CD4-positive, alpha-beta T cell (primary cell): ENCODE data around the gene CNTN4. TPM values are rescaled to one million over a fixed set of nuclear protein-coding genes. Genes with fewer than 3 reads are reported as not detected.

Source experiments
- ATAC-seq: fragments of 200-7000 bp; cut with Tn5 transposase; one replicate; pipeline ENCODE4 v1.10.0; 2022; ENCODE audit warnings: mild to moderate bottlenecking; ENCODE audit not compliant: poor library complexity
- CTCF ChIA-PET: fragments of 350-600 bp; sonication (Branson Sonifier 250); formaldehyde crosslinking; loops from one replicate; lab custom pipeline; 2021; ENCODE audit warnings: antibody characterized with exemption, inconsistent platforms; lab: Charles Lee
- POLR2A ChIA-PET: fragments of 350-600 bp; sonication (Branson Sonifier 250); formaldehyde crosslinking; loops from one replicate; lab custom pipeline; 2021; ENCODE audit warnings: antibody characterized with exemption, inconsistent platforms; lab: Charles Lee
- DNase-seq, 14 experiments: peaks; one replicate each; pipeline ENCODE4 v3.0.0-alpha.2; 2013 to 2020; ENCODE audit warnings: mixed read lengths in 2 of 14
- H3K27ac ChIP-seq, 2 donors: one replicate each; pipeline versions ENCODE4 v1.5.1 to v1.7.0; 2013; ENCODE audit warnings: low read length in 2 of 2, low read depth in 1 of 2, mild to moderate bottlenecking in 1 of 2
- H3K27me3 ChIP-seq, 2 experiments: 1 replicate in 1 of 2; 2 replicates in 1 of 2; pipeline versions ENCODE4 v1.6.1 to v1.7.0; 2013; ENCODE audit warnings: low read length in 2 of 2, control low read depth in 1 of 2, mild to moderate bottlenecking in 1 of 2, moderate library complexity in 1 of 2; ENCODE audit not compliant: insufficient read depth in 2 of 2, control insufficient read depth in 1 of 2
- H3K36me3 ChIP-seq: one replicate; pipeline ENCODE4 v1.6.1; 2013; ENCODE audit warnings: low read length, control low read depth; ENCODE audit not compliant: insufficient read depth
- H3K4me1 ChIP-seq: one replicate; pipeline ENCODE4 v1.6.1; 2013; ENCODE audit warnings: low read length, control low read depth; ENCODE audit not compliant: insufficient read depth
- H3K4me3 ChIP-seq: one replicate; pipeline ENCODE4 v1.5.1; 2013; ENCODE audit warnings: mild to moderate bottlenecking, low read length, moderate library complexity
- H3K9me3 ChIP-seq, 2 experiments: 1 replicate in 1 of 2; 2 replicates in 1 of 2; pipeline versions ENCODE4 v1.6.1 to v1.7.0; 2013; ENCODE audit warnings: low read length in 2 of 2, mild to moderate bottlenecking in 2 of 2, control low read depth in 1 of 2, moderate library complexity in 1 of 2; ENCODE audit not compliant: control insufficient read depth in 1 of 2, insufficient read depth in 1 of 2
- H3K27ac Mint-ChIP-seq: one replicate; pipeline ENCODE4 v1.8.0; 2020; ENCODE audit warnings: mixed read lengths
- H3K27me3 Mint-ChIP-seq: one replicate; pipeline ENCODE4 v1.8.0; 2021; ENCODE audit warnings: mixed read lengths
- H3K36me3 Mint-ChIP-seq: one replicate; pipeline ENCODE4 v1.8.0; 2021; ENCODE audit warnings: low read depth, mixed read lengths
- H3K4me1 Mint-ChIP-seq: one replicate; pipeline ENCODE4 v1.8.0; 2021; ENCODE audit warnings: low read depth, mixed read lengths
- H3K4me3 Mint-ChIP-seq: one replicate; pipeline ENCODE4 v1.8.0; 2020; ENCODE audit warnings: mild to moderate bottlenecking, mixed read lengths
- H3K9me3 Mint-ChIP-seq: one replicate; pipeline ENCODE4 v1.8.0; 2020; ENCODE audit warnings: mixed read lengths
- intact Hi-C, 2 experiments: fragments of 100-400 bp; cut with DNase I in 1 of 2; cut with micrococcal nuclease in 1 of 2; formaldehyde crosslinking; loops; one replicate each; pipeline versions ENCODE4 v1.15.1 to v1.9.0; 2023 to 2025; cut with DNase I, micrococcal nuclease
- total RNA-seq, 174 experiments: library from RNA in 2 of 174; stranded (reverse) in 2 of 174; gene quantifications; one replicate each; pipeline ENCODE4 v1.2.3 and lab custom pipeline; 2021 to 2026
- TF ChIP-seq, protein P1 (sequence below): fragments of 200-600 bp; IDR thresholded peaks from one replicate; pipeline ENCODE4 v1.8.0; 2022; ENCODE audit warnings: antibody characterized with exemption, mild to moderate bottlenecking

CNTN4 gene
- total RNA-seq, 2 experiments from 2014 or later = not detected

- Histone ChIP-seq H3K9me3 (no peaks in the 10 kb centered on the region), H3K4me1 (no peaks in the 10 kb centered on the region), H3K36me3 (no peaks in the 10 kb centered on the region), H3K27ac (no peak overlapping the region), H3K4me3 (no peak overlapping the region), H3K27me3 (no peaks in the 10 kb centered on the region)
- DNase-seq (no peak), ATAC-seq (no peak)
- no peak overlapping the region for H3K4me3 Mint-ChIP-seq
- TF ChIP-seq, protein P1, sequence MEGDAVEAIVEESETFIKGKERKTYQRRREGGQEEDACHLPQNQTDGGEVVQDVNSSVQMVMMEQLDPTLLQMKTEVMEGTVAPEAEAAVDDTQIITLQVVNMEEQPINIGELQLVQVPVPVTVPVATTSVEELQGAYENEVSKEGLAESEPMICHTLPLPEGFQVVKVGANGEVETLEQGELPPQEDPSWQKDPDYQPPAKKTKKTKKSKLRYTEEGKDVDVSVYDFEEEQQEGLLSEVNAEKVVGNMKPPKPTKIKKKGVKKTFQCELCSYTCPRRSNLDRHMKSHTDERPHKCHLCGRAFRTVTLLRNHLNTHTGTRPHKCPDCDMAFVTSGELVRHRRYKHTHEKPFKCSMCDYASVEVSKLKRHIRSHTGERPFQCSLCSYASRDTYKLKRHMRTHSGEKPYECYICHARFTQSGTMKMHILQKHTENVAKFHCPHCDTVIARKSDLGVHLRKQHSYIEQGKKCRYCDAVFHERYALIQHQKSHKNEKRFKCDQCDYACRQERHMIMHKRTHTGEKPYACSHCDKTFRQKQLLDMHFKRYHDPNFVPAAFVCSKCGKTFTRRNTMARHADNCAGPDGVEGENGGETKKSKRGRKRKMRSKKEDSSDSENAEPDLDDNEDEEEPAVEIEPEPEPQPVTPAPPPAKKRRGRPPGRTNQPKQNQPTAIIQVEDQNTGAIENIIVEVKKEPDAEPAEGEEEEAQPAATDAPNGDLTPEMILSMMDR = no peak
- H3K27ac Mint-ChIP-seq = no peak overlapping the region
- CTCF ChIA-PET = no interaction called here
- peaks cover 4% of the 10 kb centered on the region for H3K27me3 Mint-ChIP-seq
- intact Hi-C loops = no loop called here
- H3K9me3 Mint-ChIP-seq = no peaks in the 10 kb centered on the region
- H3K36me3 Mint-ChIP-seq = no peaks in the 10 kb centered on the region
- POLR2A ChIA-PET = no interaction called here
- no peaks in the 10 kb centered on the region for H3K4me1 Mint-ChIP-seq
Measured at GRCh38 chr3:2645001-2645400, 546.3 kb downstream of the CNTN4 start.

DNA sequence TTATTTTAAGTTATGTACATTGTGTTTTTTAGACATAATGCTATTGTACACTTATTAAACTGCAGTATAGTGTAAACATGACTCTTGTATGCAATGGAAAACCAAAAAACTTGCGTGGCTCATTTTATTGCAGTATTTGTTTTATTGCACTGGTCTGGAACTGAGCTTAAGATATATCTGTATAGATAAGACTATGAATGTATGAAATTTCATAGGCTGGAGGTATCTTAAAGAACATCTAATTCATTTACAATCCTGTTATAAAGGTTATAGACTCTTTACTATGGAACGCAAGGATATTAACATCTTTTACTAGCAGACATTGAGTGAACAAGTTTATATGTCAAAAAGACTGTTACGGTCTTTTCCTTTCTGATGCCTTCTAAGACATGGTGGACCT, 552.1 kb downstream of the CNTN4 start:
- ChIA-PET CTCF (no interaction called here), POLR2A (no interaction called here)
- Histone ChIP-seq H3K27me3 (no peaks in the 10 kb centered on the region), H3K9me3 (no peaks in the 10 kb centered on the region), H3K27ac (no peak overlapping the region), H3K4me3 (no peak overlapping the region), H3K36me3 (no peaks in the 10 kb centered on the region), H3K4me1 (no peaks in the 10 kb centered on the region)
- DNase-seq (no peak), ATAC-seq (no peak)
- Mint-ChIP-seq H3K27ac (no peak overlapping the region), H3K27me3 (no peaks in the 10 kb centered on the region), H3K36me3 (no peaks in the 10 kb centered on the region), H3K4me1 (no peaks in the 10 kb centered on the region), H3K9me3 (no peaks in the 10 kb centered on the region), H3K4me3 (no peak overlapping the region)
- intact Hi-C loops = no loop called here
- TF ChIP-seq, protein P1 = no peak

- Histone ChIP-seq H3K4me3 (no peak overlapping the region), H3K4me1 (no peaks in the 10 kb centered on the region), H3K27ac (no peak overlapping the region), H3K9me3 (no peaks in the 10 kb centered on the region), H3K27me3 (no peaks in the 10 kb centered on the region), H3K36me3 (no peaks in the 10 kb centered on the region)
- ChIA-PET CTCF (no interaction called here), POLR2A (no interaction called here)
- TF ChIP-seq, protein P1 = no peak
- Mint-ChIP-seq H3K4me1 (no peaks in the 10 kb centered on the region), H3K27ac (no peak overlapping the region), H3K9me3 (no peaks in the 10 kb centered on the region), H3K36me3 (no peaks in the 10 kb centered on the region), H3K27me3 (peaks cover 2% of the 10 kb centered on the region), H3K4me3 (no peak overlapping the region)
- ATAC-seq (no peak), DNase-seq (no peak)
- intact Hi-C loops = no loop called here
Measured at GRCh38 chr3:2652386-2652785, 553.7 kb downstream of the CNTN4 start.
